ENCODE results near the gene AURKB.

Gene AURKB

GRCh38 chr17:8160741-8161221 is 49.6 kb downstream of the AURKB start:
- DNase-seq, result no peak

- no peak for DNase-seq
Observed at GRCh38 chr17:8160224-8160577, 50.2 kb downstream of the AURKB start.

- no peak for DNase-seq
Observed at GRCh38 chr17:8159459-8160223, 50.7 kb downstream of the AURKB start.

- no peak for DNase-seq
Observed at GRCh38 chr17:8159032-8159400, 51.4 kb downstream of the AURKB start.

GRCh38 chr17:8158267-8159031 is 51.9 kb downstream of the AURKB start:
- DNase-seq, result peak; percentile 94

- peak; percentile 100 for DNase-seq
Observed at GRCh38 chr17:8156246-8156992, 54.0 kb downstream of the AURKB start.

- DNase-seq, result no peak
Observed at GRCh38 chr17:8155996-8156245, 54.5 kb downstream of the AURKB start.

- no peak for DNase-seq
Observed at GRCh38 chr17:8155231-8155995, 55.0 kb downstream of the AURKB start.

All from hematopoietic multipotent progenitor cell treated with erythropoietin and hydrocortisone succinate and interleukin-3 and kit ligand, for 4 days (in vitro differentiated cells).